T-cell (primary cell): Measurements from ENCODE around the gene OR10R2. TPM values are rescaled to one million over a fixed set of nuclear protein-coding genes. Genes with fewer than 3 reads are reported as not detected.

ENCODE experiments used
- ATAC-seq, 4 experiments: fragments of 200-7000 bp in 3 of 4; fragments of 150-1000 bp in 1 of 4; cut with Tn5 transposase; replicated peaks in 1 of 4; 1 replicate in 3 of 4; 2 replicates in 1 of 4; pipeline ENCODE4 v1.10.0; 2021; ENCODE audit warnings: moderate library complexity in 3 of 4, mild to moderate bottlenecking in 2 of 4, moderate number of reproducible peaks in 1 of 4
- CTCF ChIA-PET, 2 donors: fragments of 300-600 bp; sonication (Branson Sonifier 250); formaldehyde crosslinking; loops; one replicate each; lab custom pipeline; 2022; ENCODE audit warnings: antibody characterized with exemption in 2 of 2; lab: Charles Lee
- POLR2A ChIA-PET, 2 donors: fragments of 300-600 bp; sonication (Branson Sonifier 250); formaldehyde crosslinking; loops; one replicate each; lab custom pipeline; 2022; ENCODE audit warnings: antibody characterized with exemption in 2 of 2; lab: Charles Lee
- DNase-seq, 35 experiments: peaks; one replicate each; pipeline versions ENCODE4 v3.0.0 to v3.0.0-alpha.2; 2013 to 2023
- H3K27ac ChIP-seq: one replicate; pipeline ENCODE4 v1.5.1; 2013; ENCODE audit warnings: low read length
- H3K27me3 ChIP-seq, 2 experiments: replicated peaks in 1 of 2; 1 replicate in 1 of 2; 2 replicates in 1 of 2; pipeline versions ENCODE4 v1.6.1 to v1.7.0; 2013; ENCODE audit warnings: low read length in 1 of 2, mixed read lengths in 1 of 2; ENCODE audit not compliant: control insufficient read depth in 2 of 2, insufficient read depth in 2 of 2; ENCODE audit errors: extremely low read depth in 1 of 2
- H3K36me3 ChIP-seq, 2 donors: 1 replicate in 1 of 2; 2 replicates in 1 of 2; pipeline versions ENCODE4 v1.6.1 to v1.7.0; 2013; ENCODE audit warnings: low read length in 1 of 2; ENCODE audit not compliant: control insufficient read depth in 2 of 2, insufficient read depth in 1 of 2; ENCODE audit errors: extremely low read depth in 1 of 2
- H3K4me1 ChIP-seq, 2 experiments: 1 replicate in 1 of 2; 2 replicates in 1 of 2; pipeline versions ENCODE4 v1.6.1 to v1.7.0; 2013; ENCODE audit warnings: low read length in 2 of 2, mixed read lengths in 1 of 2; ENCODE audit not compliant: insufficient read depth in 2 of 2, control insufficient read depth in 1 of 2; ENCODE audit errors: extremely low read depth in 1 of 2
- H3K4me3 ChIP-seq, 2 donors: 1 replicate in 1 of 2; 2 replicates in 1 of 2; pipeline versions ENCODE4 v1.5.1 to v1.7.0; 2013; ENCODE audit warnings: mild to moderate bottlenecking in 2 of 2, low read length in 1 of 2, moderate library complexity in 1 of 2; ENCODE audit not compliant: control insufficient read depth in 1 of 2; ENCODE audit errors: extremely low read depth in 1 of 2
- H3K9me3 ChIP-seq: 2 replicates; pipeline ENCODE4 v1.7.0; 2013
- H3K27ac Mint-ChIP-seq, 2 donors: one replicate each; pipeline ENCODE4 v1.8.0; 2020 to 2021; ENCODE audit warnings: mild to moderate bottlenecking in 2 of 2, mixed read lengths in 2 of 2
- H3K27me3 Mint-ChIP-seq, 2 donors: one replicate each; pipeline ENCODE4 v1.8.0; 2021 to 2022; ENCODE audit warnings: mixed read lengths in 2 of 2
- H3K36me3 Mint-ChIP-seq: one replicate; pipeline ENCODE4 v1.8.0; 2021; ENCODE audit warnings: mixed read lengths
- H3K4me1 Mint-ChIP-seq, 3 donors: one replicate each; pipeline ENCODE4 v1.8.0; 2020 to 2022; ENCODE audit warnings: mixed read lengths in 3 of 3, mild to moderate bottlenecking in 1 of 3
- H3K4me3 Mint-ChIP-seq, 3 donors: one replicate each; pipeline ENCODE4 v1.8.0; 2020 to 2022; ENCODE audit warnings: mild to moderate bottlenecking in 3 of 3, mixed read lengths in 3 of 3, moderate library complexity in 3 of 3
- H3K9me3 Mint-ChIP-seq, 3 donors: one replicate each; pipeline ENCODE4 v1.8.0; 2020 to 2022; ENCODE audit warnings: mixed read lengths in 3 of 3
- WGBS: methylation state at CpG from one replicate; pipeline ENCODE4 v1.1.5; 2013; ENCODE audit warnings: missing lambda C conversion rate; ENCODE audit not compliant: insufficient coverage; 5-methylcytosine and 5-hydroxymethylcytosine counted together
- total RNA-seq, 35 experiments: library from RNA in 6 of 35; stranded (reverse) in 6 of 35; fragments of 120-200 nt in 1 of 35; gene quantifications; one replicate each; pipeline versions ENCODE4 v1.2.1 to v1.2.4 and lab custom pipeline; 2013 to 2026

The OR10R2 gene
- total RNA-seq, 5 donors from 2014 or later (not counting 1 experiment from before 2014, with no cell fraction given) = not detected

DNA sequence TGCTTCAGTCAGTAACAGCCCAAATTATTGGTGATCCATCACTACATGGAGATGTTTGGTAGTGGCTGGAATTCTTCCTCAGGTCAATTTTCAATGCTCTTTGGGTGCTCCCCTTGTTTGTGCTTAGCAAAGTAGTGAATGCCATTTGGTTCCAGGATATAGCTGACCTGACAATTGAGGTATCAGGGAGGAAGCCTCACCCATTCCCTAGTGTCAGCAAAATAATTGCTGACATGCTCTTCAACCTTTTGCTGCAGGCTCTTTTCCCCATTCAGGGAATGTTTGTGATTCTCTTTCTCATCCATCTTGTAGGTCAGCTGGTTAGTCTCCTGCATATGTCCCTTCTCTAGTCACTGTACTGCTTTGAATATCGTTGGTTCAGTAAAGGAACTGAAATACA, 17.5 kb upstream of the OR10R2 start:
- H3K27me3 Mint-ChIP-seq = peaks cover 17 to 33% of the 10 kb centered on the region in 2 donors
- H3K4me3 ChIP-seq = no peak overlapping the region
- no peaks in the 10 kb centered on the region for H3K36me3 ChIP-seq
- ChIA-PET CTCF (no interaction called here), POLR2A (no interaction called here)
- H3K27ac ChIP-seq = no peak overlapping the region
- DNase-seq = no peak
- H3K27ac Mint-ChIP-seq = no peak overlapping the region
- H3K4me3 Mint-ChIP-seq = no peak overlapping the region
- no peaks in the 10 kb centered on the region for H3K36me3 Mint-ChIP-seq
- H3K9me3 ChIP-seq = no peaks in the 10 kb centered on the region
- peaks cover 0 to 10% (median 4%) of the 10 kb centered on the region in 3 donors for H3K9me3 Mint-ChIP-seq
- H3K4me1 ChIP-seq = no peaks in the 10 kb centered on the region
- no peaks in the 10 kb centered on the region for H3K4me1 Mint-ChIP-seq
- peaks cover 0 to 3% of the 10 kb centered on the region in 2 experiments for H3K27me3 ChIP-seq
- WGBS = 100% methylated on average over 1 of the region's 1 CpG
- no peak for ATAC-seq

- no peak overlapping the region for H3K27ac ChIP-seq
- no peaks in the 10 kb centered on the region for H3K4me1 ChIP-seq
- no peaks in the 10 kb centered on the region for H3K9me3 Mint-ChIP-seq
- no peak overlapping the region for H3K27ac Mint-ChIP-seq
- POLR2A ChIA-PET = no interaction called here
- peaks cover 17 to 31% of the 10 kb centered on the region in 2 donors for H3K27me3 Mint-ChIP-seq
- H3K27me3 ChIP-seq = peaks cover 0 to 3% of the 10 kb centered on the region in 2 experiments
- no peaks in the 10 kb centered on the region for H3K36me3 Mint-ChIP-seq
- DNase-seq (no peak), ATAC-seq (no peak)
- no peaks in the 10 kb centered on the region for H3K36me3 ChIP-seq
- CTCF ChIA-PET = no interaction called here
- no peak overlapping the region for H3K4me3 Mint-ChIP-seq
- H3K4me3 ChIP-seq = no peak overlapping the region
- H3K9me3 ChIP-seq = no peaks in the 10 kb centered on the region
- H3K4me1 Mint-ChIP-seq = no peaks in the 10 kb centered on the region
Measured at GRCh38 chr1:158457246-158457645, 14.8 kb upstream of the OR10R2 start.

DNA sequence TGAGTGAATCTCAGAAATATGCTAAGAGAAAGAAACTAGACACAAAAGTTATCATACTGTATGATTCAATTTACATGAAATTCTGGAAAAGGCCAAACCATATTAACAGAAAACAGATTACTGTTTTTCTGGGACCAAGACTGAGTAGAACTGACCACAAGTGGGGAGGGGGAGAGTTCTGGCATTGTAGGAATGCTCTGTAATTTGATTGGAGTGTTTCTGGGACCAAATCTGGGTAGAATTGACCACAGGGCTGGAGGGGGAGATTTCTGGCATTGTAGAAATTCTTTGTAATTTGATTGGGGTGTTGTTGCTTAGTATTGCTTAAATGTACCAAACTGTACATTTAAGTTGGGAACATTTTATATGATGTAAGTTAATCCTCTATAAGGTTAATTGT, 13.8 kb upstream of the OR10R2 start:
- Histone ChIP-seq H3K36me3 (no peaks in the 10 kb centered on the region), H3K27me3 (peaks cover 0 to 3% of the 10 kb centered on the region in 2 experiments), H3K4me3 (no peak overlapping the region), H3K4me1 (no peaks in the 10 kb centered on the region), H3K27ac (no peak overlapping the region), H3K9me3 (no peaks in the 10 kb centered on the region)
- ChIA-PET POLR2A (no interaction called here), CTCF (no interaction called here)
- no peak for DNase-seq
- Mint-ChIP-seq H3K36me3 (no peaks in the 10 kb centered on the region), H3K27me3 (peaks cover 17 to 28% of the 10 kb centered on the region in 2 donors), H3K9me3 (no peaks in the 10 kb centered on the region), H3K4me1 (no peaks in the 10 kb centered on the region), H3K27ac (no peak overlapping the region), H3K4me3 (no peak overlapping the region)
- ATAC-seq = no peak

DNA sequence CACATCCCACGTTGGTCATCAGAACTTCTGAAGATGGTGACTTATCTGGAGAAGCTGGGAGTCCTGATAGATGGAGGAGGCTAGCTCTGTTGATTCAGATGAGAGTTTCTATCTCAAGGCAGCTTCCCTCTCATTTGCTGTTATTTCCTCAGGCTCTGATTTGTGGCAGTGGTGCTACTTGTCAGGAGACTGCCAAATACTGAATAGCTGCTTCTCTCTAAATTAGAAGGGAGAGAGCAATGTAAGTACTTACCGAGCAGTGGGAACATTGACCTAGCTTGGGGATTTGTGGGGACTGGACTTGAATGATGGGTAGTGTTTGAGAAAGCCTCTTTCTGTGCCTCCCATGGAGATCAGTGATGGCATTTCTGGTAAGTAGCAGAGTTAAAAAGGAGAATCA, 10.5 kb upstream of the OR10R2 start, which contains the start of gene OR10K1:
Gene OR10K1 (plus strand): TSS at position 301 of the 400 bp plus-strand sequence. CDS start 3,728 bp downstream, outside the sequence.
- Mint-ChIP-seq H3K4me3 (no peak within 1 kb of the TSS), H3K27ac (no peak within 1 kb of the TSS), H3K36me3 (no peaks in the 10 kb centered on the region), H3K27me3 (peaks cover 9 to 13% of the 10 kb centered on the region in 2 donors), H3K9me3 (no peaks in the 10 kb centered on the region), H3K4me1 (no peaks in the 10 kb centered on the region)
- ATAC-seq (no peak), DNase-seq (no peak)
- 100% methylated on average over 1 of the region's 2 CpGs for WGBS
- Histone ChIP-seq H3K36me3 (no peaks in the 10 kb centered on the region), H3K4me3 (no peak within 1 kb of the TSS), H3K27me3 (peaks cover 0 to 3% of the 10 kb centered on the region in 2 experiments), H3K9me3 (no peaks in the 10 kb centered on the region), H3K27ac (no peak within 1 kb of the TSS), H3K4me1 (no peaks in the 10 kb centered on the region)
- POLR2A ChIA-PET = no interaction called here
- CTCF ChIA-PET = no interaction called here

DNA sequence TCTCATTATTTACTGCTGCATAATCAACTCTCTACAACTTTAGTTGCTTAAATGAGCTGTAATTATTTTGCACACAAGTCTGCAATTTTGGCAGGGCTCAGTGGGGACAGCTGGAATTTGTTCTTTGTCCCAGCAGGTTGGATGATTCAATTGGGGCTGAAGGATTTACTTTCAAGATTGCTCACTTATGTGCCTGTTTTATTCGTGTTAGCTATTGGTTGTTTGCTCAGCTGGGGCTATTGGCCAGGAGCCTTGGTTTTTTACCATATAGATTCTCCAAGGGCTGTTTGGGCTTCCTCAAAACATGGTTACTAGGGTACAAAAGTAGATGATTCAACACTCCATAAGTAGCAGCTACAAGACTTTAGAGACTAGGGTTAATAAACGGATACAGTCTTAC, 13.4 kb downstream of the OR10R2 start:
- no peaks in the 10 kb centered on the region for H3K36me3 Mint-ChIP-seq
- WGBS = no CpG with 5 or more reads among the region's 2 CpGs
- H3K9me3 Mint-ChIP-seq = no peaks in the 10 kb centered on the region

DNA sequence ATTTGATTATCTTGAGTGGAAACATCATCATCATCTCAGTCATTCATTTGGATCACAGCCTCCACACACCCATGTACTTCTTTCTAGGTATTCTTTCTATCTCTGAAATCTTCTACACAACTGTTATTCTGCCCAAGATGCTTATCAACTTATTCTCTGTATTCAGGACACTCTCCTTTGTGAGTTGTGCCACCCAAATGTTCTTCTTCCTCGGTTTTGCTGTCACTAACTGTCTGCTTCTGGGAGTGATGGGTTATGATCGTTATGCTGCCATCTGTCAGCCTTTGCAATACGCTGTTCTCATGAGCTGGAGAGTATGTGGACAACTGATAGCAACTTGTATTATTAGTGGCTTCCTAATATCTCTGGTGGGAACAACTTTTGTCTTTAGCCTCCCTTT, 19.3 kb downstream of the OR10R2 start:
- H3K9me3 Mint-ChIP-seq = no peaks in the 10 kb centered on the region
- H3K36me3 Mint-ChIP-seq = no peaks in the 10 kb centered on the region
- H3K27me3 ChIP-seq = no peaks in the 10 kb centered on the region
- no peak overlapping the region for H3K4me3 ChIP-seq
- DNase-seq = no peak
- no peak overlapping the region for H3K27ac ChIP-seq
- peaks cover 0 to 5% of the 10 kb centered on the region in 2 experiments for H3K4me1 ChIP-seq
- CTCF ChIA-PET = no interaction called here
- no peak overlapping the region for H3K4me3 Mint-ChIP-seq
- H3K27ac Mint-ChIP-seq = no peak overlapping the region
- no peaks in the 10 kb centered on the region for H3K9me3 ChIP-seq
- POLR2A ChIA-PET = no interaction called here
- H3K4me1 Mint-ChIP-seq = no peaks in the 10 kb centered on the region
- no CpG with 5 or more reads among the region's 3 CpGs for WGBS
- no peak for ATAC-seq
- H3K36me3 ChIP-seq = no peaks in the 10 kb centered on the region
- peaks cover 6 to 25% of the 10 kb centered on the region in 2 donors for H3K27me3 Mint-ChIP-seq

More for the DNA sequence above, 13.4 kb downstream of the OR10R2 start:
- H3K4me3 Mint-ChIP-seq = no peak overlapping the region
- Histone ChIP-seq H3K36me3 (no peaks in the 10 kb centered on the region), H3K9me3 (no peaks in the 10 kb centered on the region), H3K4me3 (no peak overlapping the region), H3K27me3 (no peaks in the 10 kb centered on the region), H3K27ac (no peak overlapping the region), H3K4me1 (peaks cover 0 to 7% of the 10 kb centered on the region in 2 experiments)
- H3K4me1 Mint-ChIP-seq = no peaks in the 10 kb centered on the region
- ChIA-PET CTCF (no interaction called here), POLR2A (no interaction called here)
- peaks cover 4 to 27% of the 10 kb centered on the region in 2 donors for H3K27me3 Mint-ChIP-seq
- DNase-seq (no peak), ATAC-seq (no peak)
- no peak overlapping the region for H3K27ac Mint-ChIP-seq

DNA sequence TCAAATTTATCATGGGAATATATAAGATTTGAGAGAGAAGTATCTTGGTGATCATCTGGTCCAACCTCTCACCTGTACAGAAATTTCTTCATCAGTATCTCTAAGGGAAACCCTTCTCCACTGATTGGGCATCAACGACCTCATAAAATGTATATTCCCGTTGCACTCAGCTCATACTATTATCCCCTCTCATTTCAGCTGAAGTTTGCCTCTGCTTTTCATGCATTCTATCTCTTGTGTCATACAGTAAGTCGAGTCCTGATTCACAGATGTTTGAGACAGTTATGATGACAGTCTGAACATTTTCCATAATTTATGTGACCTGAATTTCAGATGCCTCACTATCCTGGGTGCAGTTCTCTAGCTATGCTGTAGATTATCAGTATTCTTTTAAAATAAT, 21.0 kb downstream of the OR10R2 start:
- H3K9me3 ChIP-seq = no peaks in the 10 kb centered on the region
- CTCF ChIA-PET = no interaction called here
- ATAC-seq (no peak), DNase-seq (no peak)
- no peak overlapping the region for H3K27ac ChIP-seq
- peaks cover 4 to 13% of the 10 kb centered on the region in 2 donors for H3K27me3 Mint-ChIP-seq
- POLR2A ChIA-PET = no interaction called here
- H3K27ac Mint-ChIP-seq = no peak overlapping the region
- H3K4me3 ChIP-seq = no peak overlapping the region
- WGBS = no CpG with 5 or more reads among the region's 3 CpGs
- peaks cover 0 to 2% of the 10 kb centered on the region in 2 experiments for H3K4me1 ChIP-seq
- no peaks in the 10 kb centered on the region for H3K36me3 ChIP-seq
- no peaks in the 10 kb centered on the region for H3K36me3 Mint-ChIP-seq
- no peak overlapping the region for H3K4me3 Mint-ChIP-seq
- no peaks in the 10 kb centered on the region for H3K9me3 Mint-ChIP-seq
- no peaks in the 10 kb centered on the region for H3K27me3 ChIP-seq
- H3K4me1 Mint-ChIP-seq = no peaks in the 10 kb centered on the region
